ENCODE data around the gene SYT7.

- TF ChIP-seq CTCF (IDR thresholded peaks at IDR 0.05): no peak
- no peak for TF ChIP-seq POLR2A (IDR thresholded peaks at IDR 0.05)
Measured at GRCh38 chr11:61541598-61541997, 39.3 kb downstream of the SYT7 start.
